Measurements from ENCODE around the gene MSI2.

Gene MSI2

GRCh38 chr17:57713140-57713539 is 456.8 kb downstream of the MSI2 start:
- DNase-seq: no peak

- DNase-seq: no peak
Observed at GRCh38 chr17:57714665-57715180, 458.4 kb downstream of the MSI2 start.

DNA sequence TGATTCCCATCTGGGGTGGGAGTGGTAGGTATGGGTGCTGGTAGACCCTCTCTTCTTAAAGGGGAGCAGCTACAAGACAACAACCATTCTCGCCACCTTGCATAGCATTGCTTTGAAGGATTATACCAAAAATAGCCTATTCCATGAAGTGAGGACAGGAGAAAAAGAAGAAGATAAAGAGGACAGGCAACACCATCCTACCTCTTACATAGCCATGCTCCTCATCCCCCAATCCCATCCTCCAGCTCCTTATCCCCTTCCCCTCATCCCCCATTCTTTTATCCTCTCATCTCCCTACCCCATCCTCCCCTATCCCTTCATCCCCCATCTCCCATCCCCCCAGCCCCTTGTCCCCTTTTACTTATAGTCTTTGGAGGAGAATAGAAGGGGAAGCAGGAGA is 459.7 kb downstream of the MSI2 start:
- DNase-seq: no peak

- no peak for DNase-seq
Observed at GRCh38 chr17:57718878-57719277, 462.6 kb downstream of the MSI2 start.

DNA sequence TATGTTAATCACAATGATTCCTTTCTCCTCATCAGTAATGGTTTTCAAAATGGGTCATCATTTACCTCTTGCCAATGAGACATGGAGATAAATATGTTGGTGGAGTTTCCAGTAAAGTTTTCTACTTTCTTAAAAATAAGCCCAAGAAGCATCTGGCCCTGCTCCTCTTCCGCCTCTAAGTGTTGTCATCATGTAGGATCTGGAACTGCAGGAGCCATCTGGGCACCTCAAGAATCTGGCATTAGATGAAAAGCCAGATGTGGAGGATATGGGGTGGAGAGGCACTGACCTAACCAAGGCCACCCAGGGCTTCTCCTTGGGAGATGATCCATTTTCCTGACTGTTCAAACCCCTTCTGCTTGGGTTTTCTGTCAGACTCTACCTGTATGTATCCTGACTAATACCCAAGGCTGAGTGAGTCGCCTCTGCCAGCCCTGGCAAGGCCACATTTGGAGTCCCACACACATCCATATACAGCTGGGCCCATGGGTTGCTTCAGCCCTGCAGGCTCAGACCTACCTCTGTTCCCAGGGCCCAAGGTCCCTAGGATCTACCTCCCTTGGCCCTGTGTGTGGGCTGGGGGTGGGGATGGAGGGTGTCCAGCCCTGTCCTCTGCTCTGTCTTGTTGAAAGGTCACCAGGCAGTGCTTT is 464.2 kb downstream of the MSI2 start:
- no peak for DNase-seq

DNA sequence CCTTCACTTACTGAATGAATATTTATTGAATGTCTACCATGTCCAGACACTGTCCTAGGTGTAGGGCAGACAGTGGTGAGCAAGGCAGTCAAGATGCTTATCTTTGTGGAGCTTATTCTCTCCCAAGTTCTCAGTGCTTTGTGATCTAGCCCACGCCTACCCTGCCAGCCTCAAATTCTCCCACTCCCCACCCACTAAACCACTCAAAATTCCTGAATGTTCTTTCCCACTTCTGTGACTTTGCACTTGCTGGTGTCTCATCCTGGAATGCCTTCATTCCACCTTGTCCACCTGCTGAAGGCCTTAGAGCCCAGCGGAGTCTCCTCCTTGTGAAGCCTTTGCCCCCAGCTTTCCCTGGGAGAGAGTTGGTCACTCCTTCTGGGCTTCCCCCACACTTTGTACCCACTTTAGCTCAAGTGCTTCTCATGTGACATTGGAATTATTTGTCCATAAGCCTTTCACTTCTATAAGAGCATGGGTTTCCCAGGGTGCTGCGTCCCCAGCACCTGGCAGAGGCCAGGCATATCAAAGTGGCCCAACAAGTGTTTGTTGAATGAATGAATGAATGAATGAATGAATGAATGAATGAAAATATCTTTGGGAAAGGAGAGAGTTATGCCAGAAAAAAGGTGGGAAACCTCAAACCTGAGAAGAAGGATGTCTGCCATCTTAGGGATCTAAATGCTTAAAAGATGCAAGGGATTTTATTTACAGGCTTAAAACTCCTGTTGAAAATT is 465.8 kb downstream of the MSI2 start:
- DNase-seq: no peak

- DNase-seq: no peak
Observed at GRCh38 chr17:57722704-57723043, 466.4 kb downstream of the MSI2 start.

- DNase-seq: no peak
Observed at GRCh38 chr17:57723427-57724025, 467.2 kb downstream of the MSI2 start.

- no peak for DNase-seq
Observed at GRCh38 chr17:57724026-57724728, 467.9 kb downstream of the MSI2 start.

DNA sequence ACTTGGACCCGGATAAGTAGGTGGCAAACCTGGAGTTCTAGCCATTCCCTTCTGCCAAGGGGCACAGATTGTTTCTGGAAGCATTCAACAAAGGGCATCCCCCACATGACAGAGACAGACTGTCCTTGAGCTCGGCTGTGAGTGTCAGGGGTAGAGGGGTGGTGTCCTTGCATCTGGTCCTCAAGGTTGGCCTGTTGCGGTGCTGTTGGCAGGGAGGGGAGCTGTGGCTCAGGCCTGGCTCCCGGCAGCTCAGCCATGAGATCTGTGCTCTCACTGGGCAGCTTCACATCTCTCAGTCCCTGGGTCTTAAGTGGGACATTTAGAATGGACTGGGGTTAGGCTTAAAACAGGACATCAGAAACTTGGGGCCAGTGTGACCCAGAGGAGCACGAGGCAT is 468.4 kb downstream of the MSI2 start:
- no peak for DNase-seq

- DNase-seq: no peak
Observed at GRCh38 chr17:57726213-57726790, 470.0 kb downstream of the MSI2 start.

GRCh38 chr17:57726838-57727237 is 470.5 kb downstream of the MSI2 start:
- DNase-seq: no peak

- DNase-seq: no peak
Observed at GRCh38 chr17:57727630-57728175, 471.4 kb downstream of the MSI2 start.

- DNase-seq: no peak
Observed at GRCh38 chr17:57730026-57730701, 473.8 kb downstream of the MSI2 start.

DNA sequence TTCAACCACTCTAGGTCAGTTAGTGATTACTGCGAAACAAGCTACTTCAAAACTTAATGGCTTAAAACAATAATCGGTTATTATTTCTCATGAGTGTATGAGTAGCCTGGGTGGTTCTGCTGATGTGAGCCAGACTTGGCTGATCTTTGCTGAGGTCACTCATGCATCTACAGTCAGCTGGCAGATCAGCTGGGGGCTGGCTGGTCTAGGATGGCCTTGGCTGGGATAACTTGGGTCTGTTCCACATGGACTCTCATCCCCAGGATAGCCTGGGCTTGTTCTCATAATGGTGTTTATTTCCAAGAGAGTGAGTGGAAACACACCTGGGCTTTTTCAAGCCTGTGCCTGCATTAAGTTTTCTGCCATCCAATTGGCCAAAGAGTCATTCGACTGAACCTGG is 475.7 kb downstream of the MSI2 start:
- no peak for DNase-seq

DNA sequence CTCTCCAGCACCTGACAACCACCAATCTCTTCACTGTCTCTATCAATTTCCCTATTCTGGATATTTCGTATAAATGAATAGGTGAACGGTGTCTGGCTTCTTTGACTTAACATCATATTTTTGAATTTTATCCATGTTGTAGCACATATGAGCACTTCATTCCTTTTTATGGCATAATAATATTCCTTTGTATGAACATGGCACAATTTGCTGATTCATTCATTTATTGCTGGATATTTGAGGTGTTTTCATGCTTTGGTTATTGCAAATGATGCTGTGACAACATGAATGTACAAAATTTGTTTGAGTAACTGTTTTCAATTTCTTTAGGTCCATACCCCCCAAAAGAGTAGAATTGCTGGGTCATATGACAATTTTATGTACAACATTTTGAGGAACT is 476.8 kb downstream of the MSI2 start:
- no peak for DNase-seq
